HG03575 (cell line): ENCODE measurements around the gene ATF7IP2.
"Not testable (repeated sequence)": the region's sequence is repeated elsewhere in the genome, so short reads cannot be mapped to it uniquely, and the experiment has no call there.

ENCODE experiments used
- ATAC-seq: cut with Tn5 transposase; IDR thresholded peaks from one replicate; pipeline ENCODE4 v1.9.1; 2021; ENCODE audit not compliant: unreplicated experiment, insufficient number of reproducible peaks, low FRiP score; ENCODE audit errors: extremely low read depth

The ATF7IP2 gene

DNA sequence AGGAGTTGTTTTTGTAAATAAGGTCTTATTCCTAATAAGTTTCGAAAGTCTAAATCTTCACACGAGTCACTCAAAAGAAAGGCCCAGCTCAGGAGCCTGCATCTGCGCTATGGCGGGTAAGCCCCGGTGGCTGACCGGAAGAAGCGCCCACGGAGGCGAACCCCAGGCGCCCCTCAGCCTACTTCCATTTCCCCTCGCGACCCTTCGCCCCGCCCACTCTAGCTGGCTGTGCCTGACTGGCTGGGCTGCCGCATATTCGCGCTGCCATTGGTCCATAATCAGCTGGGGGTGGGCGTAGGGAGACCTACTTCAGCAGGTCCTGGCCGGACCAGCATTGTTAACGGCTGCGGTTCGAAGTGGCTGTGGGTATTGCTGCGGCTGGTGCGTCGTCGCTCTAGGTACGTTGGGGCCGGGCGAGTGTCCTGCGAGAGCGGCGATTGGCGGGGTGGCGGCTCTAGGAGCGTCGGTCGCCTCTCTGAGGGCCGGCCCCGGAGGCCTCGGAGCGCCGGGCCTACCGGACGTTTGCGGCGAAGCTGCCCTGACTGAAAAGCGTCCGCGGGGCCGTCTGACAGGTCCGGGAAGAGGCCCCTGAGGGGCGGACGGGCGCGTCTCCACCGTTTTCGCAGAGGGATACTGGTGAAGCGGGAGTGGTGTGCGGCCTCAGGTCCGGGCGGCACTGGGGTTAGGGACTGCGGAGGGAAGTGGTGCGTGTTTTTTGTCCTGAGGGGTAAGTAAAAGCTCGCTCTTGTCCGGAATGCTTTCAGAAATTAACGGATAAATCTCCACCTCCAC, at the start of gene ATF7IP2:
TSS of gene ATF7IP2 (plus strand) at position 337 of the 792 bp plus-strand sequence. CDS start 44,560 bp downstream, outside the sequence.
- peak; percentile 66 for ATAC-seq

DNA sequence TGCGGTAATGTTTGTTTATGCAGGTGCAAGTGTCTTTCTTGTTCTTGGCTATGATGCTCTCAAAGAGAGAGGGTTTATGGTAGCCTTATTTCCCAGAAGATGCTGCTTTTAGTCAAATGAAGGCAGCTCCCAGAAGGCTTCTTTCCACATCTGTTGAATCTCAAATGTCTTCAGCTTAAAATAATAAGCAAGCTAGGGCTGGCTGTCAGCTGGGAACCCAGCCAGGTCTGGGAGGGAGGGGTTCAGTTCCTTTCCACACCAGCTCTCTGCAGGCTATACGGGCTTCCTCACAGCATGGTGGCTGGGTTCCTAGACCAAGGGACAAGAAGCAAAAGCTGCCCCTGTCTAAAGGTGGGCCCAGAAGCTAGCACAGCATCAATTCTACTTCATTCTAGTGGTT, 47.4 kb upstream of the ATF7IP2 start:
- ATAC-seq, result no peak

- no peak for ATAC-seq
These were observed 45.8 kb upstream of the ATF7IP2 start for GRCh38 chr16:10339777-10340732.

- no peak for ATAC-seq
These were observed 42.6 kb upstream of the ATF7IP2 start for GRCh38 chr16:10343124-10343760.

- not testable (repeated sequence) for ATAC-seq
These were observed 41.2 kb upstream of the ATF7IP2 start for GRCh38 chr16:10344699-10345098.

GRCh38 chr16:10345629-10346028, 40.2 kb upstream of the ATF7IP2 start:
- ATAC-seq, result no peak

GRCh38 chr16:10349851-10350250, 36.0 kb upstream of the ATF7IP2 start:
- no peak for ATAC-seq

DNA sequence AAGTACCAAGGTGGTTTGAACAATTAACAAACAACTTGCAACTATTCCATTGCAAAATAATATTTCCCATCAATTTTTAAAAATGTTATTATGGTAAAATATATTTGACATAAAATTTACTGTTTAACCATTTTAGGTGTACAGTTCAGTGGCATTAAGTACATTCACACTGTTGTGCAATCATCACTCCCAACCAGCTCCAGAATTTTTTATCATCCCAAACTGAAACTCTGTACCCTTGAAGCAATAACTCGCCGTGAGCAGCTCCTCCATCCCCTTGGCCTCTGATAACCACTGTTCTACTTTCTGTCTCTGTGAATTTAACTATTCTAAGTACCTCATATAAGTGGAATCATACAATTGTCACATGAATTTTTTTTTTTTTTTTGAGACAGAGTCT, 33.6 kb upstream of the ATF7IP2 start:
- ATAC-seq, result no peak

DNA sequence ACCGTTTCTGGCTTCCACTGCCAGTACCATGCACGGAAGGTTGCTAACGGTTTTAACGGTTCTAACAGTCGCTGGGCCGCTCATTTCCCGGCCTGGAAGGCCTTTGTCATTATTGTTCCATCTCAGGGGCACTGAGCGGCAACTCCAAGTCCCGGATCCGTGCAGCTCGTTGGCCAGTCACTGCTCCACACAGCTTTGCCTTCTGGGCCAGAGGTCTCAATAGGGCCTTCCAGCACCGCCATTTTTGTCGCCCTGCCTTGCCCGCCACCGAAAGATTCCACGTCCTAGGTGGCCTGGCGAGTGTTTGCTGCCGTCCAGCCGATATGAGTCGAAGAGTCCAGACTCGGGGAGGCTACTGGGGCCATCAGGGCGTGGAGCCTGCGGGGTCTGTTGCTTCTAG, 30.3 kb upstream of the ATF7IP2 start:
- no peak for ATAC-seq

GRCh38 chr16:10356870-10357842, 28.7 kb upstream of the ATF7IP2 start:
- no peak for ATAC-seq

- ATAC-seq, result not testable (repeated sequence)
These were observed 24.1 kb upstream of the ATF7IP2 start for GRCh38 chr16:10361747-10362076.

- no peak for ATAC-seq
These were observed 23.6 kb upstream of the ATF7IP2 start for GRCh38 chr16:10362077-10362863.

- not testable (repeated sequence) for ATAC-seq
These were observed 23.0 kb upstream of the ATF7IP2 start for GRCh38 chr16:10362864-10363197.

- ATAC-seq, result not testable (repeated sequence)
These were observed 19.2 kb upstream of the ATF7IP2 start for GRCh38 chr16:10366619-10367018.

DNA sequence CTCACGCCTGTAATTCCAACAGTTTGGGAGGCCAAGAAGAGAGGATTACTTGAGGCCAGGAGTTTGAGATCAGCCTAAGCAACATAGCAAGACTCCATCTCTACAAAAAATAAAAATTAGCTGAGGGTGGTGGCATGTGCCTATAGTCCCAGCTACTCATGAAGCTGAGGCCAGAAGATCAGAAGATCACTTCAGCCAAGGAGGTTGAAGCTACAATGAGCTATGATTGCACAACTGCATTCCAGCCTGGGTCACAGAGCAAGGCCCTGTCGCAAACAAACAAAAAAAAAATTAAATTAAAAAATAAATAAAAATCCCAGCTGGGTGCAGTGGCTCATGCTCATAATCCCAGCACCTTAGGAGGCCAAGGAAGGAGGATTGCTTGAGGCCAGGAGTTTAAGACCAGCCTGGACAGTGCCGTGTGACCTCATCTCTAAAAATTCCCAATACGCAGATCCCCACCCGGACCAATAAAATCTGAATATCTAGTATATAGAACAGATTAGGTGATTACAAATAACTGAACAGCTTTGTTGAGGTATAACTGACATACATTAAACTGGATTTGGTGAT, 18.2 kb upstream of the ATF7IP2 start:
- ATAC-seq, result no peak

DNA sequence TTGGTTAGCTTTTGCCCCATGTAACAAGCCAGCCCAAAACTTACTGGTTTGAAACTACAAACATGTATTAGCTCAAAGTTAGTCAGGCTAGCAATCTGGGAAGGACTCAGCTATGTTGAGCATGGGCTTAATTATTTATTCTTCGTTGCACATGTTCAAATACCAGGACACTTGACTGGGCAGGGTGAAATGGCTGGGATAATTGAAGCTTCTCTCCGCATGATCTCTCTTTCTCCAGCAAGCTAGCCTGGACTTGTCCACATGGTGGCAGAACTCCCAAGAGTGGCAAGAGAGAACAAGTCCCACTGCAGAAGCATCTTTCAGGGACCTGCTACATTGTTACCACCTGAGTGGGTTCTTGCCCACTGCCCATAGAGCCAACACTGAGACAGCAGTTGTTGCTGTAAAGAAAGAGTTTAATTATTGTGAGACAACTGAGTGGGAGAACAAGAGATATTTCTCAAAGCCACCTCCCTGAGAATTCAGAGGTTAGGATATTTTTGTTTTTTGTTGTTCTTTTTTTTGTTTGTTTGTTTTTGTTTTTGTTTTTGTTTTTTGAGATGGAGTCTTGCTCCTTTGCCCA, 16.8 kb upstream of the ATF7IP2 start:
- no peak for ATAC-seq

GRCh38 chr16:10370096-10370726, 15.7 kb upstream of the ATF7IP2 start:
- ATAC-seq, result no peak
